H1 (cell line): ENCODE data around the gene ARHGAP6. TPM values are rescaled to one million over a fixed set of nuclear protein-coding genes. Genes with fewer than 3 reads are reported as not detected.

Source experiments
- CTCF ChIA-PET: fragments of 300-600 bp; sonication (Branson Sonifier 250); formaldehyde crosslinking; loops from one replicate; lab custom pipeline; 2021; ENCODE audit not compliant: partially characterized antibody; lab: Charles Lee
- POLR2A ChIA-PET: fragments of 300-600 bp; sonication (Branson Sonifier 250); formaldehyde crosslinking; loops from one replicate; lab custom pipeline; 2021; ENCODE audit warnings: inconsistent platforms; ENCODE audit not compliant: partially characterized antibody; lab: Charles Lee
- DNase-seq, 2 experiments: peaks; one replicate each; pipeline versions ENCODE4 v3.0.0 to v3.0.0-alpha.2; 2010 to 2022; ENCODE audit warnings: low spot score in 2 of 2, low read depth in 1 of 2, mixed read lengths in 1 of 2
- FAIRE-seq: peaks from 2 replicates; lab custom pipeline; 2011; peaks lifted over from hg19 to GRCh38; lab: Jason Lieb, UNC
- H2AFZ ChIP-seq: 2 replicates; pipeline ENCODE4 v1.8.1; 2012; ENCODE audit warnings: low read length, inconsistent platforms
- H2AK5ac ChIP-seq: 2 replicates; pipeline ENCODE4 v1.6.1; 2013; ENCODE audit warnings: low read depth, low read length
- H2BK120ac ChIP-seq: replicated peaks from 2 replicates; pipeline ENCODE3; 2013; ENCODE audit warnings: low read depth, low read length, inconsistent platforms
- H2BK12ac ChIP-seq: 2 replicates; pipeline ENCODE4 v1.6.1; 2013; ENCODE audit warnings: low read depth, low read length
- H2BK15ac ChIP-seq: 2 replicates; pipeline ENCODE4 v1.6.1; 2013; ENCODE audit warnings: low read length
- H2BK20ac ChIP-seq: 2 replicates; pipeline ENCODE4 v1.6.1; 2013; ENCODE audit warnings: low read length
- H2BK5ac ChIP-seq: 2 replicates; pipeline ENCODE4 v1.6.1; 2013; ENCODE audit warnings: low read depth, low read length
- H3K14ac ChIP-seq: 2 replicates; pipeline ENCODE4 v1.6.1; 2013; ENCODE audit warnings: inconsistent platforms; ENCODE audit not compliant: insufficient read length
- H3K18ac ChIP-seq: 2 replicates; pipeline ENCODE4 v1.6.1; 2013; ENCODE audit warnings: low read length; ENCODE audit errors: extremely low read depth
- H3K23ac ChIP-seq: 2 replicates; pipeline ENCODE4 v1.6.1; 2013; ENCODE audit warnings: inconsistent platforms; ENCODE audit not compliant: insufficient read length
- H3K23me2 ChIP-seq: 2 replicates; pipeline ENCODE4 v1.6.1; 2013; ENCODE audit warnings: low read depth, low read length
- H3K27ac ChIP-seq: 2 replicates; pipeline ENCODE4 v1.6.1; 2011; ENCODE audit warnings: low read depth, low read length, inconsistent platforms
- H3K27me3 ChIP-seq, 4 experiments: replicated peaks in 1 of 4; 1 replicate in 1 of 4; 2 replicates in 3 of 4; pipeline versions ENCODE4 v1.6.1 to v1.8.1; 2011 to 2013; ENCODE audit warnings: low read length in 3 of 4, mild to moderate bottlenecking in 3 of 4, inconsistent platforms in 2 of 4, mixed read lengths in 2 of 4, moderate library complexity in 1 of 4; ENCODE audit not compliant: control insufficient read depth in 3 of 4, insufficient read depth in 3 of 4; ENCODE audit errors: extremely low read depth in 1 of 4
- H3K36me3 ChIP-seq, 4 experiments: 2 replicates each; pipeline versions ENCODE4 v1.6.1 to v1.8.1; 2011 to 2013; ENCODE audit warnings: mild to moderate bottlenecking in 4 of 4, low read length in 3 of 4, moderate library complexity in 2 of 4, control low read depth in 1 of 4, inconsistent platforms in 1 of 4; ENCODE audit not compliant: insufficient read depth in 4 of 4, control insufficient read depth in 2 of 4
- H3K4ac ChIP-seq: replicated peaks from 2 replicates; pipeline ENCODE3; 2013; ENCODE audit warnings: low read length, low read depth, mixed read lengths, inconsistent platforms; ENCODE audit not compliant: insufficient read length
- H3K4me1 ChIP-seq, 4 experiments: replicated peaks in 1 of 4; 1 replicate in 1 of 4; 2 replicates in 3 of 4; pipeline versions ENCODE4 v1.6.1 to v1.8.1; 2011 to 2013; ENCODE audit warnings: low read length in 3 of 4, inconsistent platforms in 2 of 4, mixed read lengths in 1 of 4; ENCODE audit not compliant: insufficient read depth in 4 of 4, control insufficient read depth in 3 of 4
- H3K4me2 ChIP-seq, 2 experiments: 2 replicates each; pipeline versions ENCODE4 v1.6.1 to v1.8.1; 2011 to 2013; ENCODE audit warnings: low read depth in 2 of 2, low read length in 2 of 2, control low read depth in 1 of 2, inconsistent platforms in 1 of 2, mild to moderate bottlenecking in 1 of 2; ENCODE audit not compliant: insufficient read depth in 1 of 2
- H3K4me3 ChIP-seq, 4 experiments: fragments of 200-600, 300-600 bp in 1 of 4; sonication (generic), shearing (Covaris generic), sonication (Bioruptor Twin) in 1 of 4; 2 replicates each; pipeline versions ENCODE4 v1.5.1 to v1.8.1; 2011 to 2016; ENCODE audit warnings: low read length in 4 of 4, low read depth in 3 of 4, control low read depth in 2 of 4, inconsistent platforms in 2 of 4, mild to moderate bottlenecking in 2 of 4, mixed read lengths in 1 of 4, moderate library complexity in 1 of 4; ENCODE audit not compliant: insufficient read depth in 2 of 4; ENCODE audit errors: extremely low read depth in 1 of 4
- H3K56ac ChIP-seq: replicated peaks from 2 replicates; pipeline ENCODE3; 2013; ENCODE audit warnings: low read depth, mild to moderate bottlenecking, mixed read lengths, low read length, inconsistent platforms; ENCODE audit not compliant: insufficient read length
- H3K79me1 ChIP-seq: 2 replicates; pipeline ENCODE4 v1.6.1; 2013; ENCODE audit warnings: low read depth, low read length, control low read depth
- H3K79me2 ChIP-seq, 2 experiments: 2 replicates each; pipeline versions ENCODE4 v1.6.1 to v1.8.1; 2012 to 2013; ENCODE audit warnings: low read length in 2 of 2, mild to moderate bottlenecking in 2 of 2, inconsistent platforms in 1 of 2; ENCODE audit not compliant: insufficient read depth in 2 of 2, control insufficient read depth in 1 of 2
- H3K9ac ChIP-seq, 4 experiments: replicated peaks in 1 of 4; 1 replicate in 1 of 4; 2 replicates in 3 of 4; pipeline versions ENCODE4 v1.6.1 to v1.8.1; 2011 to 2013; ENCODE audit warnings: low read depth in 3 of 4, low read length in 3 of 4, control low read depth in 2 of 4, mild to moderate bottlenecking in 2 of 4, moderate library complexity in 2 of 4, inconsistent platforms in 1 of 4; ENCODE audit errors: extremely low read depth in 1 of 4
- H3K9me3 ChIP-seq, 2 experiments: 2 replicates each; pipeline versions ENCODE4 v1.6.1 to v1.8.1; 2012 to 2013; ENCODE audit warnings: mild to moderate bottlenecking in 2 of 2, moderate library complexity in 2 of 2, control low read depth in 1 of 2, inconsistent platforms in 1 of 2, low read depth in 1 of 2, low read length in 1 of 2, mixed read lengths in 1 of 2; ENCODE audit not compliant: insufficient read depth in 2 of 2
- H4K20me1 ChIP-seq, 2 experiments: replicated peaks in 1 of 2; 2 replicates each; pipeline versions ENCODE3 to v1.8.1; 2011 to 2013; ENCODE audit warnings: inconsistent platforms in 2 of 2, low read length in 2 of 2, mild to moderate bottlenecking in 1 of 2; ENCODE audit not compliant: insufficient read depth in 2 of 2, control insufficient read depth in 1 of 2
- H4K5ac ChIP-seq: 2 replicates; pipeline ENCODE4 v1.6.1; 2013; ENCODE audit warnings: low read length, low read depth, mixed read lengths, inconsistent platforms; ENCODE audit not compliant: insufficient read length
- H4K8ac ChIP-seq: 2 replicates; pipeline ENCODE4 v1.8.0; 2013; ENCODE audit warnings: mild to moderate bottlenecking, moderate library complexity, low read length, inconsistent platforms; ENCODE audit not compliant: insufficient read depth; ENCODE audit errors: extremely low read depth
- H4K91ac ChIP-seq: replicated peaks from 2 replicates; pipeline ENCODE3; 2013; ENCODE audit warnings: low read length, mixed read lengths, inconsistent platforms; ENCODE audit not compliant: insufficient read length
- EGR1 ChIP-seq: IDR thresholded peaks from 2 replicates; pipeline ENCODE4 v1.6.1; 2011; ENCODE audit warnings: low read depth, low read length, borderline replicate concordance
- EP300 ChIP-seq, 2 experiments: IDR thresholded peaks; 1 replicate in 1 of 2; 2 replicates in 1 of 2; pipeline ENCODE4 v1.6.1; 2011 to 2012; ENCODE audit warnings: low read depth in 2 of 2, low read length in 2 of 2, mild to moderate bottlenecking in 2 of 2, borderline replicate concordance in 1 of 2, inconsistent platforms in 1 of 2, moderate library complexity in 1 of 2
- HDAC2 ChIP-seq, 2 experiments: fragments of 300-600 bp in 1 of 2; sonication (generic) in 1 of 2; IDR thresholded peaks; 2 replicates each; pipeline ENCODE4 v1.6.1; 2011 to 2012; ENCODE audit warnings: low read depth in 2 of 2, low read length in 2 of 2, mild to moderate bottlenecking in 2 of 2, moderate library complexity in 2 of 2, borderline replicate concordance in 1 of 2, inconsistent platforms in 1 of 2
- KDM4A ChIP-seq: IDR thresholded peaks from one replicate; pipeline ENCODE4 v1.7.1; 2012; ENCODE audit warnings: low read depth, mild to moderate bottlenecking, moderate library complexity, low read length, inconsistent platforms; ENCODE audit not compliant: severe bottlenecking
- MAFK ChIP-seq: IDR thresholded peaks from 2 replicates; pipeline ENCODE4 v1.6.1; 2012; ENCODE audit warnings: low read depth, mild to moderate bottlenecking, improper control_type of control experiment, low read length
- NANOG ChIP-seq: IDR thresholded peaks from 2 replicates; pipeline ENCODE4 v1.6.1; 2011; ENCODE audit warnings: low read length, low read depth, mild to moderate bottlenecking, inconsistent platforms; ENCODE audit not compliant: insufficient read depth, poor library complexity, severe bottlenecking
- NRF1 ChIP-seq: IDR thresholded peaks from 2 replicates; pipeline ENCODE4 v1.6.1; 2011; ENCODE audit warnings: mild to moderate bottlenecking, low read depth, low read length, improper control_type of control experiment
- POLR2A ChIP-seq, 2 experiments: IDR thresholded peaks; 1 replicate in 1 of 2; 2 replicates in 1 of 2; pipeline ENCODE4 v1.6.1; 2011; ENCODE audit warnings: low read depth in 2 of 2, low read length in 2 of 2, mild to moderate bottlenecking in 2 of 2; ENCODE audit errors: control extremely low read depth in 1 of 2
- RNF2 ChIP-seq: fragments of 200-900, 300-1000 bp; sonication (generic); IDR thresholded peaks from 2 replicates; pipeline ENCODE4 v1.7.1; 2016; ENCODE audit warnings: borderline replicate concordance, low read depth, mild to moderate bottlenecking, antibody characterized with exemption, low read length; ENCODE audit not compliant: poor library complexity, severe bottlenecking; ENCODE audit errors: missing control alignments
- TAF7 ChIP-seq: optimal IDR thresholded peaks from 2 replicates; pipeline ENCODE3; 2011; ENCODE audit warnings: low read depth, mild to moderate bottlenecking, inconsistent platforms, low read length, moderate library complexity, borderline replicate concordance
- TBP ChIP-seq: IDR thresholded peaks from 2 replicates; pipeline ENCODE4 v1.6.1; 2011; ENCODE audit warnings: low read depth, low read length, improper control_type of control experiment
- TCF12 ChIP-seq: IDR thresholded peaks from 2 replicates; pipeline ENCODE4 v1.6.1; 2011; ENCODE audit warnings: low read depth, mild to moderate bottlenecking, low read length
- WGBS, 2 experiments: shearing (Covaris generic) in 1 of 2; methylation state at CpG; one replicate each; pipeline versions ENCODE4 v1.1.6 to v1.1.7; 2013 to 2015; ENCODE audit warnings: low lambda C conversion rate in 2 of 2, mixed read lengths in 2 of 2, inconsistent platforms in 1 of 2, low coverage in 1 of 2, missing lambda C conversion rate in 1 of 2; ENCODE audit not compliant: insufficient replicate concordance in 2 of 2, insufficient coverage in 1 of 2, insufficient read length in 1 of 2; ENCODE audit errors: extremely low coverage in 1 of 2, missing lambda C conversion rate in 1 of 2; 5-methylcytosine and 5-hydroxymethylcytosine counted together
- polyA plus RNA-seq, 7 experiments: library from polyadenylated mRNA; depleted of rRNA in 3 of 7; stranded (reverse) in 5 of 7; unstranded in 2 of 7; fragments of >200 nt in 5 of 7; fragments of 200-250 nt in 2 of 7; gene quantifications; 1 replicate in 5 of 7; 2 replicates in 1 of 7; 4 replicates in 1 of 7; pipeline versions ENCODE4 v1.2.1 to v1.2.3, GENCODE V29; 2011 to 2013; ENCODE audit warnings: missing spikeins in 2 of 7, mixed read lengths in 2 of 7
- total RNA-seq: library from RNA; stranded (reverse); fragmentation: NEBNext Ultra II Directional; extraction: Animal tissue kit (Norgen Biotek cat#: 25700); gene quantifications from 2 replicates; pipeline ENCODE4 v1.2.1, GENCODE V29; 2021
- TF ChIP-seq, protein P1 (sequence below): IDR thresholded peaks from 2 replicates; pipeline ENCODE4 v1.6.1; 2011; ENCODE audit warnings: low read length, improper control_type of control experiment

The ARHGAP6 gene
- total and polyA plus RNA-seq, 2 of the 8 experiments (the other 6 are each of a cell fraction or from before 2014, with no cell fraction given): 0.35 to 0.82 TPM

DNA sequence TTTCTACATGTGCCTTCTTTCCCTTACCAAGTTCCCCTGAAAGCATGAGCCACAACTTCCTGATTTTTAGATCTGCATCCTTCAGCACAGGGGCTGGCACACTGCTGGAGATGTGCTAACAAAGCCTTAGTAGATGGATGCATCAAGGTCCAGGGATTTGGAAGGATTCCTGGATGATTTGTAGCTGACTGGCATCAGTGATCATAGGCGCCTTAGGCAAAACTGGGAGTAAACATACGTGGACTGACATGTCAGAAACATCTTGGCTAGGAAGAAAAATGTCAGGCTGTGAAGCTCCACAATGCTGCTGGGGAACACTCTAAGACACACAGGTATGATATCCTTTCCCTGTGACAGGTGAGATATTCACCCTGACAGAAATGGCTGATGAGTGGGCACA, 216.1 kb downstream of the ARHGAP6 start:
- Histone ChIP-seq H2BK15ac (no peak overlapping the region), H3K4ac (no peak overlapping the region), H4K5ac (no peak overlapping the region), H4K20me1 (no peaks in the 10 kb centered on the region), H3K36me3 (no peaks in the 10 kb centered on the region), H2AK5ac (no peak overlapping the region), H3K56ac (no peak overlapping the region), H2BK12ac (no peak overlapping the region), H4K8ac (no peak overlapping the region), H3K79me2 (no peaks in the 10 kb centered on the region), H3K9ac (no peak overlapping the region), H2BK120ac (no peak overlapping the region), H3K4me1 (no peaks in the 10 kb centered on the region), H3K23me2 (no peaks in the 10 kb centered on the region), H3K27me3 (no peaks in the 10 kb centered on the region), H4K91ac (no peak overlapping the region), H3K9me3 (no peaks in the 10 kb centered on the region), H3K27ac (no peak overlapping the region), H2BK5ac (no peak overlapping the region), H2AFZ (no peak overlapping the region), H3K18ac (no peak overlapping the region), H3K14ac (no peak overlapping the region), H3K79me1 (no peaks in the 10 kb centered on the region), H2BK20ac (no peak overlapping the region), H3K4me2 (no peak overlapping the region), H3K23ac (no peak overlapping the region), H3K4me3 (no peak overlapping the region)
- FAIRE-seq: no peak
- WGBS, 2 experiments: 76% methylated on average over 2 of the region's 2 CpGs; no CpG with 5 or more reads in 1 of the 2 experiments
- no peak for DNase-seq
- ChIA-PET CTCF (interaction anchor here (1.1 kb wide), 1 partner anchor 69 kb away, joined by 3 read pairs; no protein-coding TSS in a partner anchor), POLR2A (no interaction called here)
- TF ChIP-seq, protein P1, sequence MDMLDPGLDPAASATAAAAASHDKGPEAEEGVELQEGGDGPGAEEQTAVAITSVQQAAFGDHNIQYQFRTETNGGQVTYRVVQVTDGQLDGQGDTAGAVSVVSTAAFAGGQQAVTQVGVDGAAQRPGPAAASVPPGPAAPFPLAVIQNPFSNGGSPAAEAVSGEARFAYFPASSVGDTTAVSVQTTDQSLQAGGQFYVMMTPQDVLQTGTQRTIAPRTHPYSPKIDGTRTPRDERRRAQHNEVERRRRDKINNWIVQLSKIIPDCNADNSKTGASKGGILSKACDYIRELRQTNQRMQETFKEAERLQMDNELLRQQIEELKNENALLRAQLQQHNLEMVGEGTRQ: no peak
- TF ChIP-seq NRF1 (no peak), NANOG (no peak), EP300 (IDR thresholded peaks at IDR 0.05; ENCODE audit: borderline replicate concordance in 1 of 2, low read depth in 2 of 2, low read length in 2 of 2) (no peak), HDAC2 (IDR thresholded peaks at IDR 0.05; ENCODE audit: borderline replicate concordance in 1 of 2, low read depth in 2 of 2, low read length in 2 of 2) (no peak), MAFK (no peak), RNF2 (no peak), TAF7 (no peak), POLR2A (IDR thresholded peaks at IDR 0.05; ENCODE audit: control extremely low read depth in 1 of 2, low read depth in 2 of 2, low read length in 2 of 2) (no peak), EGR1 (no peak), KDM4A (no peak), TCF12 (no peak), TBP (no peak)
